T-helper 17 cell (primary cell): ENCODE results near the gene PRCC. TPM values are rescaled to one million over a fixed set of nuclear protein-coding genes. Genes with fewer than 3 reads are reported as not detected.
A peak's percentile ranks its signal among the peaks of the same experiment; 100 is the strongest.

ENCODE experiments used
- ATAC-seq: fragments of 150-1000 bp; cut with Tn5 transposase; 2 replicates; pipeline ENCODE4 v1.10.0; 2021; ENCODE audit warnings: mild to moderate bottlenecking, moderate library complexity
- DNase-seq, 3 donors: peaks; one replicate each; pipeline versions ENCODE4 v3.0.0 to v3.0.0-alpha.2; 2020 to 2021
- H3K9me3 ChIP-seq: one replicate; pipeline ENCODE4 v1.7.0; 2013; ENCODE audit warnings: low read length, mild to moderate bottlenecking; ENCODE audit not compliant: control insufficient read depth, poor library complexity, severe bottlenecking
- H3K27ac Mint-ChIP-seq: one replicate; pipeline ENCODE4 v1.8.0; 2022; ENCODE audit warnings: mild to moderate bottlenecking, moderate library complexity, mixed read lengths
- H3K27me3 Mint-ChIP-seq: one replicate; pipeline ENCODE4 v1.8.0; 2022; ENCODE audit warnings: mixed read lengths
- H3K36me3 Mint-ChIP-seq: one replicate; pipeline ENCODE4 v1.8.0; 2022; ENCODE audit warnings: low read depth, mixed read lengths
- H3K4me1 Mint-ChIP-seq: one replicate; pipeline ENCODE4 v1.8.0; 2022; ENCODE audit warnings: mild to moderate bottlenecking, mixed read lengths
- H3K4me3 Mint-ChIP-seq: one replicate; pipeline ENCODE4 v1.8.0; 2022; ENCODE audit warnings: mild to moderate bottlenecking, moderate library complexity, mixed read lengths
- total RNA-seq, 4 donors: library from RNA in 2 of 4; stranded (reverse) in 2 of 4; gene quantifications; one replicate each; pipeline ENCODE4 v1.2.3 and lab custom pipeline; 2022 to 2026

The PRCC gene
- total RNA-seq, 2 donors from 2014 or later: 51.0 to 82.4 TPM

DNA sequence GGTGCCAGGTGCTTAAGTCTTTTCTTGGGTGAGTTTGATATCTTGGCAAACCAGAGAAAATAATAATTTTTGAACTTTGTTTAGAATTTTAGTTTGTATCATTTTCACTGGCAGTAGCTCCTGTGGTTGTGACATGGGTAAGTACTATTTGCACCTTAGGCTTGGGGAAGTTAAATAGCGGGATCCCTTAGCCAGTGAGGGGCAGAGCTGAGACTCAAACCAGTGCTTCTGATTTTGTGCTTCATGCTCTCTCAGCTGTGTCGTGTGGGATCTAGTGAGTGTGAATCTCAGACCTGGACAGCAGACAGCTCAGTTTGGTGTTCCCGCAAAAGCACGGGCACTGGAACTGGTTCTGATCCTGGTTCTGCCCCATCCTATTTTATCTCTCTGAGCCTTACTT lies 9.6 kb downstream of the PRCC start:
- peaks cover 6% of the 10 kb centered on the region for H3K36me3 Mint-ChIP-seq
- H3K9me3 ChIP-seq: no peaks in the 10 kb centered on the region
- DNase-seq: no peak
- H3K4me1 Mint-ChIP-seq: peaks cover 42% of the 10 kb centered on the region
- H3K4me3 Mint-ChIP-seq: no peak overlapping the region
- H3K27me3 Mint-ChIP-seq: no peaks in the 10 kb centered on the region
- peak overlapping the region; percentile 78 for H3K27ac Mint-ChIP-seq
- ATAC-seq: no peak

DNA sequence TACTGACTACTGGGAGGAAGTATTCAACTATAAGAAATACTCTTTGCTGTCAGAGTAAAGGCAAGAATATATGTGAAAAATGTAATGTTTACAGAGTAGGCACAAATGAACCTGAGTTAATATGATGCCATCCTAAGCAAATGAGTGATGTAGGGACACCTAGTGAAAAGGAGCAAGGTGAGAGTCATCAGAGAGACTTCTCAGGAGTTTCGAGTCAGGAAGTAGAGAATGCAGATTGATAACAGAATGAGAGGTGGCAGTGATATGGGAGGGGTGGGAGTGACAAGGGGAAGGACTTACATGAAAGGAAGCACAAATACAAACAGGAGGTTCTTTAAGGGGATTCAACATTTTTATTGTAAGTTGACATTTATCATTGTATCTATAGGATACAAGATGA lies 10.2 kb downstream of the PRCC start:
- DNase-seq (no peak), ATAC-seq (no peak)
- H3K9me3 ChIP-seq: no peaks in the 10 kb centered on the region
- H3K4me3 Mint-ChIP-seq: no peak overlapping the region
- peak overlapping the region; percentile 78 for H3K27ac Mint-ChIP-seq
- peaks cover 6% of the 10 kb centered on the region for H3K36me3 Mint-ChIP-seq
- H3K4me1 Mint-ChIP-seq: peaks cover 42% of the 10 kb centered on the region
- H3K27me3 Mint-ChIP-seq: no peaks in the 10 kb centered on the region

DNA sequence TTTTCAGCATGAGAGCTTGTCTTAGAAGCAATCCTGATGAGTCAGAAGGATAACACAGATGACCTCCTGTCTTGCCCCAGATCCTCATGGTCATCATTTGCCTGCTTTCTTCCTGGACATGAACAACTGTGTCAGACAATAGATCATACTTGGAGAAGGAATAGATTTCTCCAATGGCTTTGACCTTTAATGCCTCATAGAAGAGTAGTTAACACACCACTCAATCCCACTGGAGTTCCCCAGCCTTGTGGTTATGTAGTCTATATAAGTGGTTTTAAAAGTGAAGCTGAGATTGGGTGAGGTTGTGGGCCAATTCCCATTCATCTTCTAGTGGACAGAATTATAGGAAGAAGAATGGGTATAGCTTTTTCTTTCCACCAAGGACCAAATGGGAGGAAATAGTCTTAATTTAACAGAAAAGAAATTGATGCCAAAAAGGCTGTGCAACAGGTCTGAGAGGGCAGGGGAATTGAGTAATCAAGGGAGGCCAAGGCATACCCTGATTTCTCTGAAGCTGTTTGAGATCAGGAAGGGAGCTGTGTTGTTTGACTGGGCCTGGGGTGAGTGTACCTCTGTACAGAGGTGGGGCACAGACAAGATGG lies 14.4 kb downstream of the PRCC start:
- ATAC-seq (no peak), DNase-seq (no peak)
- Mint-ChIP-seq H3K27ac (no peak overlapping the region), H3K36me3 (peaks cover 3% of the 10 kb centered on the region), H3K4me1 (peaks cover 25% of the 10 kb centered on the region), H3K4me3 (no peak overlapping the region), H3K27me3 (no peaks in the 10 kb centered on the region)
- no peaks in the 10 kb centered on the region for H3K9me3 ChIP-seq

DNA sequence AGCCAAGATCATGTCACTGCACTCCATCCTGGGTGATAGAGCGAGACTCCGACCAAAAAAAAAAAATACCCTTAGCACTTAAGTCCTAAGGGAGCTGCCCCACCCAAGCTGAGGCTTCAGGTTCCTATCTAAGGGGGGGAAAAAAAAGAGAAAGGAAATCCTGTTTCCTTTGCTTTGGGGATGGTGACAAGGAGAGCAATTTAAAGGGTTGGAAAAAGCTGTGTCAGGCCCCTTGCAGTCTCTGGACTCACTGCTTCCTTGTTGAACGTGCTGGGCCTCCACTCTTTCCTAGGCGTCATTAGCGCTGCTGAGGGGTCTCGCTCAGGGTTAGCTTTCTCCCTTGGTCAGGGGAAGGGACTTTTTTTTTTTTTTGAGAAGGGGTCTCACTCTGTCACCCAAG lies 18.1 kb downstream of the PRCC start:
- Mint-ChIP-seq H3K36me3 (peaks cover 10% of the 10 kb centered on the region), H3K27ac (peak overlapping the region; percentile 43), H3K4me1 (peaks cover 20% of the 10 kb centered on the region), H3K4me3 (no peak overlapping the region), H3K27me3 (no peaks in the 10 kb centered on the region)
- no peaks in the 10 kb centered on the region for H3K9me3 ChIP-seq
- ATAC-seq: no peak
- no peak for DNase-seq

DNA sequence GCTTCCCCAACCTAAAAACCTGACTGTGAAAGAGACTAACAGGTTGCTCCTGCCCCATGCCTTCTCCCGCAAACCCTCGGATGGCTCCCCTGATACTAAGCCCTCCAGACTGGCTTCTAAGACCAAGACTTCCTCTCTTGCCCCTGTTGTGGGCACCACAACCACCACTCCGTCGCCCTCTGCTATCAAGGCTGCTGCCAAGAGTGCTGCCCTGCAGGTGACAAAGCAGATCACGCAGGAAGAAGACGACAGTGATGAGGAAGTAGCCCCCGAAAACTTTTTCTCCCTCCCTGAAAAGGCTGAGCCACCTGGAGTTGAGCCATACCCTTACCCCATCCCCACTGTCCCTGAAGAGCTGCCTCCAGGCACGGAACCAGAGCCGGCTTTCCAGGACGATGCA lies 19.3 kb downstream of the PRCC start:
- Mint-ChIP-seq H3K4me3 (no peak overlapping the region), H3K4me1 (peaks cover 17% of the 10 kb centered on the region), H3K27me3 (no peaks in the 10 kb centered on the region), H3K27ac (no peak overlapping the region), H3K36me3 (peaks cover 9% of the 10 kb centered on the region)
- DNase-seq (no peak), ATAC-seq (no peak)
- H3K9me3 ChIP-seq: no peaks in the 10 kb centered on the region

DNA sequence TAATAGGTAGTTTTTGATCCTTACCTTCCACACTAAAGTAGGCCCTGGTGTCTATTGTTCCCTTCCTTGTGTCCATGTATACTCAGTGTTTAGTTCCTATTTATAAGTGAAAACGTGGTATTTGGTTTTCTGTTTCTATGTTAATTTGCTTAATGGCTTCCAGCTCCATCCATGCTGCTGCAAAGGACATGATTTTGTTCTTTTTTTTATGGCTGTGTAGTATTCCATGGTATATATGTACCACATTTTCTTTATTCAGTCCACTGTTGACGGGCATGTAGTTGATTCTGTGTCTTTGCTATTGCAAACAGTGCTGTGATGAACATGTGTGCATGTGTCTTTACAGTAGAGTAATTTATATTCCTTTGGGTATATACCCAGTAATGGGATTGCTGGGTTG lies 20.8 kb downstream of the PRCC start:
- H3K27me3 Mint-ChIP-seq: no peaks in the 10 kb centered on the region
- no peak for ATAC-seq

DNA sequence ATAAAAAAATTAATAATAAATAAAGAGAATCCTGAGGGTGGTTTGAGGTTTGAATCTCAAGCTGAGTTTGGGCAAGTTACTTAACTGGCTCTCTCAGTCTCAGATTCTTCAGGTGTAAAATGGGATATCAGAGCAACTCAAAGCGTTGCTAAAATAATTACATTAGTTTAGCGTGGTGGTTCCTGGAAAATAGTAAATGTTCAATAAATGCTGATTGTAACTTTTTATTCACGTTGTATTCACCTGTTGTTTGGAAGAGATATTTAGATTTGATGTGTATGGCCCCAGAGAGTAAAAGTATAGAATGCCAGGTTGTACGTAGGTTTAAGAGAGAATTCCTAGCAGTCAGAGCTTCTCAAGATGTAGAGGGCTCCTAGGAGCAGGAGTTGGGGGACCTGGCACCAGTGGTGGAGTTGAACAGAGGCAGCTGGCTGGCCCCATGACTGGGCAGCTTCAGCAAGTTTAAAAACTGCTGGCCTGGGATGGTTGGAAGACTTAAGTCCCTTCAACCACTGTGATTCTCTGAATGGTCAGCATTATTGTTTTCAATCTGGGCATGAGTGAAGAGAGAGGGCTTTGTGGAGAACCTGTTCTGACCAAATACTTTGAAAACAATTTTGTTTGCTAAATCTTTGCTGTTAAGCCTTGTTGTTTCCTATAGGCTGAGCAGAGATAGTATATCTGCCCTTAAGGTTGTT lies 22.4 kb downstream of the PRCC start:
- Mint-ChIP-seq H3K4me1 (peaks cover 16% of the 10 kb centered on the region), H3K4me3 (no peak overlapping the region), H3K27ac (peak overlapping the region; percentile 84), H3K36me3 (peaks cover 9% of the 10 kb centered on the region), H3K27me3 (no peaks in the 10 kb centered on the region)
- no peaks in the 10 kb centered on the region for H3K9me3 ChIP-seq
- DNase-seq (no peak), ATAC-seq (no peak)

More for the DNA sequence above, 20.8 kb downstream of the PRCC start:
- peaks cover 9% of the 10 kb centered on the region for H3K36me3 Mint-ChIP-seq
- H3K27ac Mint-ChIP-seq: no peak overlapping the region
- peaks cover 15% of the 10 kb centered on the region for H3K4me1 Mint-ChIP-seq
- no peak for DNase-seq
- H3K9me3 ChIP-seq: no peaks in the 10 kb centered on the region
- no peak overlapping the region for H3K4me3 Mint-ChIP-seq

DNA sequence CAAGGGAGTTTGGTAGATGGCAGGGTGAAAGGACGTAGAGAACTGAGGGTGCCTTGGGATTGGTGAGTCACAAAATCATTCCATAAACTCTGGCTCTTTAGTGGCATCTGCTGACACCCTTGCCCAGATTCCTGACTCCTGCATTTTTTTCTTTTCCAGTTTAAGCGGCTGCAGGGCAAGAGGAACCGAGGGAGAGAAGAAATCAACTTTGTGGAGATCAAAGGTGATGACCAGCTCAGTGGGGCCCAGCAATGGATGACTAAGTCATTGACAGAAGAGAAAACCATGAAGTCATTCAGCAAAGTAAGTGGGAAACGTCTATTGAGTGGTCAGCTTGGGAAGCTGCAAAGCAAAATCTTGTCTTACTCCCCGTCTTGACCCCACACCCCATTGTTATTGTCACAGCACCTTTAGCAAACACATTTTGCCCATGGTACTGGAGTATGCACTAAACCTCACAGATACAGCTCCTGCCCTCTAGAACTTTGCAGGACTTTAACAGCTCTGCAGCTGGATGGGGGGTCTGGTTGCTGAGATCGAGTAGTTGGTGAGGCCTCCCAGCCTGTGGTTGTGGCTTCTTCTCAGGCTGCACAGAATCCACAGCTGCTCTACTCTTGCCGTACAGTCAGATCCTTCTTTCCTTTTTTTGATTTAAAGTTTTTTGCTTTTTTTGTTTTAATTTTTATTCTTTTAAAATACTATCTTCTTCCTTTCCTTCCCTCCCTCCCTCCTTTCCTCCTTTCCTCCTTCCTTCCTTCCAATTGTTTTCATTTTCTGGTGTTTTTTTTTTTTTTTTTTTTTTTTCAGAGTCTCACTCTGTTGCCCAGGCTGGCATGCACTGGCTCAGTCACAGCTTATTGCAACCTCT lies 27.4 kb downstream of the PRCC start:
- DNase-seq (no peak), ATAC-seq (no peak)
- no peaks in the 10 kb centered on the region for H3K9me3 ChIP-seq
- Mint-ChIP-seq H3K36me3 (peaks cover 10% of the 10 kb centered on the region), H3K4me1 (peaks cover 17% of the 10 kb centered on the region), H3K4me3 (no peak overlapping the region), H3K27me3 (no peaks in the 10 kb centered on the region), H3K27ac (no peak overlapping the region)

DNA sequence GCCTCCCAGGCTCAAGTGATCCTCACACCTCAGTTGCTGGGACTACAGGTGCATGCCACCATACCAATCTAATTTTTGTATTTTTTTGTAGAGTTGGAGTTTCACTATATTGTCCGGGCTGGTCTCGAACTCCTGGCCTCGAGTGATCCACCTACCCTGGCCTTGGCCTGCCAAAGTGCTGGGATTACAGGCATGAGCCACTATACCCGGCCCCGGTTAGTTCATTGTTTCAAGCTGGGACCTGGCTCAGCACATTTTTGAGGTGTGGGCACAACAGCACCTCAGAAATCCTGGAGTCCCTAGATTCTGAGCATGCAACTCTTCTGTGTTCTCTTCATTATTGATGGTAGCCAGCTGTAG lies 28.0 kb downstream of the PRCC start:
- DNase-seq (no peak), ATAC-seq (no peak)
- no peaks in the 10 kb centered on the region for H3K27me3 Mint-ChIP-seq
- no peaks in the 10 kb centered on the region for H3K9me3 ChIP-seq
- H3K4me1 Mint-ChIP-seq: peaks cover 17% of the 10 kb centered on the region
- H3K36me3 Mint-ChIP-seq: peaks cover 10% of the 10 kb centered on the region
- H3K27ac Mint-ChIP-seq: no peak overlapping the region
- H3K4me3 Mint-ChIP-seq: no peak overlapping the region

DNA sequence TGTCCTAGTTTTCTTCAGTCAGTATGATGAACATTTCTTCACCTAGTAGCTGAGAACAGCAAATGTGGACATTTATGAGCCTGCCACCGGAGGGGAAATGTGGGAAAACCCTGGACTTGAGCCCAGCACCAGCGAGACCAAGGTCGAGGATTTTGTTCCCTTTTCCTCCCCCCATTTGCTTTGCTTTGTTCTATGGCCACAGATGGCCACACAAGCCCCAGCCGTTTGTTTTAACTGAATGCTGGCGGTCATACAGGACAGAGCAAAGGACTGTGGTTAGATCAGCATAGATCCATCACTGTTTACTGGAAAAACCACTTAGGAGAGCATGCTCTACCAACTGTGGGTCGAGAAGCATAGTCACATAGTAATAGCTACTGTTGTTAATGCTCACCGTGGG lies 28.5 kb downstream of the PRCC start:
- H3K27ac Mint-ChIP-seq: no peak overlapping the region
- no peak overlapping the region for H3K4me3 Mint-ChIP-seq

DNA sequence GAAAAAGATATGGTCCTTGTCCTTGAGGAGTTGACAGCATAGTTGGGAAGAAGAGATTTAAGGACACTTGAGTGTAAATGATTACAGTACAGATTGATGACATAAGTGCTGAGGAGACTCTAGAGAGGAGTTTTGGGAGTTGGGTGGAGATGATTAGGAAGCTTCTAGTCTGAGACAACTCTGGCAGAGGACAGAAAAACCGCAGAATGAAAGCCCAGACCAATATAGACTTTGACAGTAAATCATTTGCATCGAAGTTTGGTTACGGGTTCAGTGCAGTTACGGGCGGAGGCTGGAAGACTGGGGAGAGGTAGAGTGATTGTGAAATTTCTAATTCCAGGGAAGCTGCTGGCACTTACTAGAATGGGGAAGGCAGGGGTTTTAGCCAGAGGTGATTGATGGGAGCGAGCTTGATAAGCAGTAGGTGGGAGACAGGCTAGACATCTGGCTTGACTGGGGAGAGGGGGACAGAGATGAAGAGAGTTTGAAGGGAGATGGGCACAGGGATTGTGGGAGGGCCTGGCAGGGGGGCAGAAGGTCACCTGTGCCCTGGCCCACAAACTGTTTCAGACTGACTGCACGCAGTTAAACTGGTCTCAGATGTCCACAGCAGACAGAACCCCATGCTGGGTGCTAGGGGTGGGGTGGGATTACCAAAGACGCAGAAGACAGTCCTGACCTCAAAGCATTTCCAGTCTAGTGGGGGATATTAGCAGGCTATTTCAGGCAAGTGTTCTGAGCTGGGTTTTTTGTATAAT lies 29.2 kb downstream of the PRCC start:
- H3K4me3 Mint-ChIP-seq: no peak overlapping the region
- H3K27ac Mint-ChIP-seq: no peak overlapping the region
- ATAC-seq: no peak
- peaks cover 10% of the 10 kb centered on the region for H3K36me3 Mint-ChIP-seq
- no peaks in the 10 kb centered on the region for H3K9me3 ChIP-seq
- peaks cover 20% of the 10 kb centered on the region for H3K4me1 Mint-ChIP-seq
- H3K27me3 Mint-ChIP-seq: no peaks in the 10 kb centered on the region
- no peak for DNase-seq

More for the DNA sequence above, 28.5 kb downstream of the PRCC start:
- H3K27me3 Mint-ChIP-seq: no peaks in the 10 kb centered on the region
- DNase-seq (no peak), ATAC-seq (no peak)
- H3K4me1 Mint-ChIP-seq: peaks cover 16% of the 10 kb centered on the region
- no peaks in the 10 kb centered on the region for H3K9me3 ChIP-seq
- peaks cover 10% of the 10 kb centered on the region for H3K36me3 Mint-ChIP-seq

DNA sequence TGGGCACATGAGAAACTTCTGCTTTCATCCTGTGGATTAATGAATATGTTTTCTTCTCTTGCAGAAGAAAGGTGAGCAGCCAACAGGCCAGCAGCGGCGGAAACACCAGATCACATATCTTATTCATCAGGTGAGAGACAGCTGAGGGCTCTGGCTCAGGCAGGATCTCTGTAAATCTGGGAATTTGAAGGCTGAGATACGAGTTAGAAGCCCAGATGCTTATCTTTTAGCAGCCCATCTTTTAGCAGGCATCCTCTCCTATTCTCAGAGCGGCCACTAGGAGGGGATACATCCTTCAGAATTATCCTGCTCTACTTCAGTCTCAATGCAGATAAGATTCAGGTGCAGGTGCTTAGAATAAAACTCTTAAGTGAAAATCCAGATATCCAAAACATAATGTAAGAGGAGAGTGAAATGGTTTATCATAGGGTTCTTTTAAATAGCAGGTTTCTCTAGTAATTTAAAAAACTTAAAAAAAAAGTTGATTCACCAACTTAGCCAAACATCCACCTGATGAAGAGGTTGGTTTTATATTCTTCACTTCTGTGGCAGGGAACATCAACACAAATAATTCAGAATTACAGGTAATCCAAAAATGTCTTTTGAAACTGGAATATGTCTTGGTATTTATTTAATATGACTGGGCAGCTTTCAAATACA lies 30.0 kb downstream of the PRCC start:
- DNase-seq: peak in 2 of 3 donors; percentile 33 to 53
- Mint-ChIP-seq H3K36me3 (peaks cover 8% of the 10 kb centered on the region), H3K27ac (no peak overlapping the region), H3K27me3 (no peaks in the 10 kb centered on the region), H3K4me1 (peaks cover 28% of the 10 kb centered on the region), H3K4me3 (no peak overlapping the region)
- H3K9me3 ChIP-seq: no peaks in the 10 kb centered on the region
- ATAC-seq: peak; percentile 72
